ENCODE results near the gene IQSEC1. TPM values are rescaled to one million over a fixed set of nuclear protein-coding genes. Genes with fewer than 3 reads are reported as not detected.

The IQSEC1 gene
- total RNA-seq, 2 experiments from 2014 or later = 36.8 to 40.4 TPM

DNA sequence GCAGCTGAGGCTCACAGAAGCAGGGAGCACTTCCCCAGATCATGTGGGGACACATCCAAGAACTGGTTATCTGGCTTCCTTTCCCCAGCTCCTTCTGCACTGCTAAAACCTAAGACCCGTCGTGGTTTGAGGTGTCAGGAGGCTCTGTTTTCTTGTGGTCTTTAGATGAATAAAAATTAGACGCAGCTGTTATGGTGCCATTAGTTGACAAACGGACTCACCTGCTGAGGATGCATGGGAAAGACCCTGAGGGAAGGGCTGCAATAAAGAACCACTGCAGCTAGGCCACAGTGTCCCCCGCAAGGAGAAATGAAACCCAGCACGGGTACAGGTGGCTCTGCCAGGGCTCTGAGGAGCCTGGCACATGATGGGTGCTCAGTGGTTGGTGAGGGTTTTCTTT lies 99.4 kb downstream of the IQSEC1 start:
- no peak for ATAC-seq

GRCh38 chr3:12972781-12973702 lies 100.2 kb downstream of the IQSEC1 start:
- no peaks in the 10 kb centered on the region for H3K9me3 Mint-ChIP-seq (ENCODE audit: low read depth)
- no peak overlapping the region for H3K4me3 Mint-ChIP-seq
- CTCF ChIA-PET = interaction anchor here (0.7 to 4.4 kb wide), 2 partner anchors 10 to 133 kb away, joined by 3 to 23 read pairs; no protein-coding TSS in a partner anchor
- ATAC-seq = no peak
- peaks cover 13% of the 10 kb centered on the region for H3K4me1 Mint-ChIP-seq
- no peak overlapping the region for H3K27ac Mint-ChIP-seq
- DNase-seq = no peak
- POLR2A ChIA-PET = no interaction called here
- H3K27me3 Mint-ChIP-seq = no peaks in the 10 kb centered on the region
- intact Hi-C loops (cut with DNase I, micrococcal nuclease) = no loop called here
- H3K36me3 Mint-ChIP-seq (ENCODE audit: low read depth) = peaks cover 2% of the 10 kb centered on the region

More for the DNA sequence above, 99.4 kb downstream of the IQSEC1 start:
- Mint-ChIP-seq H3K36me3 (ENCODE audit: low read depth) (peaks cover 2% of the 10 kb centered on the region), H3K4me3 (no peak overlapping the region), H3K4me1 (peaks cover 6% of the 10 kb centered on the region), H3K27me3 (no peaks in the 10 kb centered on the region), H3K27ac (no peak overlapping the region), H3K9me3 (ENCODE audit: low read depth) (no peaks in the 10 kb centered on the region)
- intact Hi-C loops (cut with DNase I, micrococcal nuclease) = no loop called here
- no peak for DNase-seq
- ChIA-PET CTCF (interaction anchor here (4.4 kb wide), 1 partner anchor 9 kb away, joined by 23 read pairs; no protein-coding TSS in a partner anchor), POLR2A (no interaction called here)

- no peak overlapping the region for H3K4me3 Mint-ChIP-seq
- intact Hi-C loops (cut with DNase I, micrococcal nuclease) = no loop called here
- ChIA-PET POLR2A (no interaction called here), CTCF (interaction anchor here (4.4 kb wide), 1 partner anchor 11 kb away, joined by 23 read pairs; no protein-coding TSS in a partner anchor)
- no peak overlapping the region for H3K27ac Mint-ChIP-seq
- H3K4me1 Mint-ChIP-seq = peaks cover 17% of the 10 kb centered on the region
- H3K9me3 Mint-ChIP-seq (ENCODE audit: low read depth) = no peaks in the 10 kb centered on the region
- DNase-seq (no peak), ATAC-seq (no peak)
- H3K36me3 Mint-ChIP-seq (ENCODE audit: low read depth) = peaks cover 2% of the 10 kb centered on the region
- no peaks in the 10 kb centered on the region for H3K27me3 Mint-ChIP-seq
Measured at GRCh38 chr3:12972043-12972442, 101.2 kb downstream of the IQSEC1 start.

DNA sequence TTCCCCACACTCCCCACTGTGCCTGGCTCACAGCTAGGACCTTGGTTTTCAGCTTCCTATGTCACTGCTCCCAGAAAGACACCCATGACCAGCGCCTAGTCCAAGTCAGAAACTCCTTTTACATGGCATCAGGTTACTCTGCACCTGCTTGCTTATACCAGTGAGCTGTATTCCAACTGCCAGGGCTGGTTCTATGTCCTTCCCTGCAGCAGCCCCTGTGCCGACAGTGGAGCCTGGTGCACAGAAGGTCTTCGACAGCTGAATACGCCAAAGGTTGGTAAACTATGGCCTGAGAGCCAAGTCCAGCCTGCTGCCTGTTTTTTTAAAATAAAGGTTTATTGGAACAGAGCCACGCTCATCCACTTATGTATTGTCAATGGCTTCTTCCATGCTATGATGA lies 102.5 kb downstream of the IQSEC1 start:
- Mint-ChIP-seq H3K4me3 (no peak overlapping the region), H3K27ac (no peak overlapping the region), H3K27me3 (no peaks in the 10 kb centered on the region), H3K36me3 (ENCODE audit: low read depth) (peaks cover 2% of the 10 kb centered on the region), H3K4me1 (peaks cover 30% of the 10 kb centered on the region), H3K9me3 (ENCODE audit: low read depth) (no peaks in the 10 kb centered on the region)
- DNase-seq (no peak), ATAC-seq (no peak)
- ChIA-PET POLR2A (interaction anchor here (0.6 to 1.2 kb wide), 2 partner anchors 88 to 1655 kb away, joined by 3 to 6 read pairs; no protein-coding TSS in a partner anchor), CTCF (interaction anchor here (1.3 to 3.3 kb wide), 2 partner anchors 13 to 23 kb away, joined by 6 to 13 read pairs; no protein-coding TSS in a partner anchor)
- intact Hi-C loops (cut with DNase I, micrococcal nuclease) = no loop called here

DNA sequence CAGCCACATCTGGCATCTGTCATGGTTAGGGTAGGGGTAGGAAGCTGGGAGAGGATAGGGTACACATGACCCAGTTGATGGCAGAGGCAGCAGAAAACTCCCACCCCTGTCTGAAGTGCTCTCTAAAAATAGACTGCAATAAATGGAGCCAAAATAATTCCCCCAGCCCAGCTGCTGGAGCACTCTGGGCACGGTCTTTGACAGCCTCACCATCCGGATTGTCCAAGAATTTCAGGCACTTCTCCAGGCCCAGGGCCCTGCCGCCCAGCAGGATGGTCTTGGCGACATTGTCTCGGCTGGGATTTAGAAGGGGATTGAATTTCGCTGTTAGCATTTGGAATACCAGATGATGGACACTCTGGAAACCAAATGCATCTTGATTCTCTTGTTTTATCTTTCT lies 103.7 kb downstream of the IQSEC1 start:
- Mint-ChIP-seq H3K4me3 (no peak overlapping the region), H3K4me1 (peaks cover 42% of the 10 kb centered on the region), H3K27me3 (no peaks in the 10 kb centered on the region), H3K36me3 (ENCODE audit: low read depth) (peaks cover under 1% of the 10 kb centered on the region), H3K27ac (no peak overlapping the region), H3K9me3 (ENCODE audit: low read depth) (no peaks in the 10 kb centered on the region)
- POLR2A ChIA-PET = no interaction called here
- DNase-seq (no peak), ATAC-seq (no peak)
- CTCF ChIA-PET = interaction anchor here (0.9 to 3.3 kb wide), 3 partner anchors 14 to 43 kb away, joined by 4 to 13 read pairs (median 4); no protein-coding TSS in a partner anchor
- intact Hi-C loops (cut with DNase I, micrococcal nuclease) = loop anchor here (5.0 to 10.0 kb wide), 2 partner anchors 43 to 415 kb away; partner anchors contain the start of gene MKRN2 (in 1 of the 2)

DNA sequence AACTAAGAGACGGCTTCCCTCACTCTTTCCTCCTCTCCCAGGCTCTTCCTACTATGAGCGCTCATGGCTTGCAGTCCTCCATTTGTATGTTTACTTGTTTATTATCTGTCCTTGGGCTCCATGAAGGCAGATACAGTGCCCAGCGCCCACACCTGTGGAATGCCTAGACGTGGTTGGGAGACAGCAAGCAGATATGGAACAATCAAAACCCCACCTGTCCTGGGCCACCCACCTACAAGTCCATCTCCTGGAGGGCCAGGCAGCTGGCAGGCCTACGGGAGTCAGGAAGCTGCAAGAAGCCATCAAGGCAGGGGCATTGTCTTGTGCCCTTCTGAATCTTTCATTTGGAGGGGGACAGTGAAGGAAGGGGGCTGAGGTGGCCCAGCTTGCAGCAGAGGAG lies 104.7 kb downstream of the IQSEC1 start:
- ChIA-PET CTCF (interaction anchor here (0.9 to 3.3 kb wide), 2 partner anchors 15 to 27 kb away, joined by 4 to 13 read pairs; no protein-coding TSS in a partner anchor), POLR2A (no interaction called here)
- intact Hi-C loops (cut with DNase I, micrococcal nuclease) = loop anchor here (1.0 to 10.0 kb wide), 4 partner anchors 44 to 414 kb away; partner anchors contain the start of genes MKRN2 (in 1 of the 2) and RAF1 (in 1 of the 2)

DNA sequence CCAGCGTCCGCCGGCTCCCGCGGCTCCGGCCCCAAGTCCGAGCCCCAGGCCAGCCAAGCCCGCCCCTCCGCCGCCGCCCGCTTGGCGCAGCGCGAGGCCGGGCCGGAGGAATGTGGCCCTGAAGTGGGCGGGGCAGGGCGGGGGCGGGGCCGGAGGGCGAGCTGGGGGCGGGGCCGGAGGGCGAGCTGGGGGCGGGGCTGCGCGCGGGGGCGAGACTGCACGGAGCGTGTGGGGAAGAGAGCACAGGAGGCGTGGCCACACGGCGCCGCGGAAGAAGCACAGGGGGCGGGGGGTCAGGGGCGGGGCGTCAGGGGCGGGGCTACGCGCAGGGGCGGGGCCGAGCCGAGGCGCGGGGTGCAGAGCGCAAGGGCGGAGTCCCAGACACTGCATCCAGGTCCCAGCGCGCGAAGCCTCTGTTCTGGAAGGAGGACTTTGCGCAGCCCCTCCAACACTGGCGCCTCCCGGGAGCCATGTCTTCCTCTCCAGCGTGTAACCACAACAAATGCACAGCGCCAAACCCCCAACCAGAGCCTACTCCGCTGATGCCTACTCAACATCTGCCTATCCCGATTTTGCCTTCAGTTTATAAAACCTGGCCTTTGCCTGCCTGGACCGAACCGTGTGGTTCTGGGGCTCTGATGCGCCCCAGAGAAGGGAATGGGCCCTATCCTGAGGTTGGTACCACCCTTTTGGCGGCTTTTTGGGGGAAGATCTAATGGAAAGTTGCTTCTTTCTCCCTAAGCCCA lies 105.5 kb downstream of the IQSEC1 start:
- H3K27ac Mint-ChIP-seq = peak overlapping the region; percentile 52
- intact Hi-C loops (cut with DNase I, micrococcal nuclease) = loop anchor here (1.0 to 10.0 kb wide), 13 partner anchors 18 to 513 kb away; partner anchors contain the start of genes HDAC11 (in 1 of the 2), MKRN2 (in 1 of the 2), RAF1 (in 1 of the 2) and RPL32 (in 1 of the 2)
- no peaks in the 10 kb centered on the region for H3K9me3 Mint-ChIP-seq (ENCODE audit: low read depth)
- CTCF ChIA-PET = interaction anchor here (0.9 to 3.3 kb wide), 4 partner anchors 16 to 158 kb away, joined by 3 to 13 read pairs (median 4); partner anchors contain the start of gene RPL32
- H3K36me3 Mint-ChIP-seq (ENCODE audit: low read depth) = no peaks in the 10 kb centered on the region
- peaks cover 59% of the 10 kb centered on the region for H3K4me1 Mint-ChIP-seq
- ATAC-seq (peak; percentile 86), DNase-seq (peak; percentile 95)
- peak overlapping the region; percentile 66 for H3K4me3 Mint-ChIP-seq
- POLR2A ChIA-PET = interaction anchor here (0.9 to 1.0 kb wide), 2 partner anchors 18 to 44 kb away, joined by 3 to 7 read pairs; no protein-coding TSS in a partner anchor
- H3K27me3 Mint-ChIP-seq = no peaks in the 10 kb centered on the region

More for the DNA sequence above, 104.7 kb downstream of the IQSEC1 start:
- DNase-seq = no peak
- Mint-ChIP-seq H3K36me3 (ENCODE audit: low read depth) (no peaks in the 10 kb centered on the region), H3K27ac (no peak overlapping the region), H3K27me3 (no peaks in the 10 kb centered on the region), H3K4me3 (no peak overlapping the region), H3K4me1 (peaks cover 52% of the 10 kb centered on the region), H3K9me3 (ENCODE audit: low read depth) (no peaks in the 10 kb centered on the region)
- no peak for ATAC-seq

DNA sequence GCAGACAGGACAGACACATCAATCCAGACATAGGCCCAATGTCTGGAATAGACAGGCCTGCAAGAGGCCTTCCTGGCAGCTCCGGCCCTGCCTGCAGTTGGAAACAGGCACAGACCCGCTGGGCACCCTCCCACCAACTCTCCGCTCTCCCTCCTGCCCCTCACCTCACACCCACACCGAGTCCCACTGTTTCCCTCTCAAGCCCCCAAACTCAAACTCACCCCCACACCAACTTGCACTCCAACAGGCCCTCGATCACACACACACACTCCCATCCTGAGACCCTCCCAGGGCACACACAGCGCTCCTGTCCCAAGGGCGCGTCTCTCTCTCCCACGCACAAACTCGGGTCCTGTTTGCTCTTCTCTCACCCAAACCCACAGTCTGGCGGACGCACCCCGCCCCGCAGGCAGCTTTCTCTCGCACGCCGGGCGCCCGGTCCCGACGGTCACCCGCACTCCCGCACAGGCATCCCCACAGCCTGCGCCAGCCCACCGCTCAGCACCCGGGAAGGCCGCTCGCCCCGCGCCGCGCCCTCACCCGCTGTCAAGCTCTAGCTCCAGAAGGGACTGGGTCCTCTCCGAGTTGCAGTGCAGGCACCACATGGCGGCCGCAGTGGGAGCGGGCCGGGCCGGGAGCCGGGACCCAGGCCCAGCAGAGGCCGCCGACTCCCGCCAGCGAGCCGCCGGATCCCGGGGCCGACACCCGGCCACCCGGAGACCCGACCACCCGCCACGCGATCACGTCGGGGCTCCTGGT lies 106.2 kb downstream of the IQSEC1 start:
- H3K4me1 Mint-ChIP-seq = peaks cover 67% of the 10 kb centered on the region
- no peak overlapping the region for H3K27ac Mint-ChIP-seq
- H3K27me3 Mint-ChIP-seq = no peaks in the 10 kb centered on the region
- H3K9me3 Mint-ChIP-seq (ENCODE audit: low read depth) = no peaks in the 10 kb centered on the region
- intact Hi-C loops (cut with DNase I, micrococcal nuclease) = loop anchor here (1.0 to 10.0 kb wide), 11 partner anchors 18 to 514 kb away; partner anchors contain the start of genes HDAC11 (in 1 of the 2), MKRN2 (in 1 of the 2) and RPL32 (in 1 of the 2)
- CTCF ChIA-PET = interaction anchor here (0.6 to 1.4 kb wide), 6 partner anchors 13 to 157 kb away, joined by 3 to 4 read pairs (median 3); partner anchors contain the start of gene RPL32
- ATAC-seq (peak; percentile 11), DNase-seq (peak; percentile 43)
- peaks cover 6% of the 10 kb centered on the region for H3K36me3 Mint-ChIP-seq (ENCODE audit: low read depth)
- peak overlapping the region; percentile 74 for H3K4me3 Mint-ChIP-seq
- POLR2A ChIA-PET = interaction anchor here (0.7 to 1.0 kb wide), 3 partner anchors 17 to 779 kb away, joined by 3 to 7 read pairs (median 3); no protein-coding TSS in a partner anchor

DNA sequence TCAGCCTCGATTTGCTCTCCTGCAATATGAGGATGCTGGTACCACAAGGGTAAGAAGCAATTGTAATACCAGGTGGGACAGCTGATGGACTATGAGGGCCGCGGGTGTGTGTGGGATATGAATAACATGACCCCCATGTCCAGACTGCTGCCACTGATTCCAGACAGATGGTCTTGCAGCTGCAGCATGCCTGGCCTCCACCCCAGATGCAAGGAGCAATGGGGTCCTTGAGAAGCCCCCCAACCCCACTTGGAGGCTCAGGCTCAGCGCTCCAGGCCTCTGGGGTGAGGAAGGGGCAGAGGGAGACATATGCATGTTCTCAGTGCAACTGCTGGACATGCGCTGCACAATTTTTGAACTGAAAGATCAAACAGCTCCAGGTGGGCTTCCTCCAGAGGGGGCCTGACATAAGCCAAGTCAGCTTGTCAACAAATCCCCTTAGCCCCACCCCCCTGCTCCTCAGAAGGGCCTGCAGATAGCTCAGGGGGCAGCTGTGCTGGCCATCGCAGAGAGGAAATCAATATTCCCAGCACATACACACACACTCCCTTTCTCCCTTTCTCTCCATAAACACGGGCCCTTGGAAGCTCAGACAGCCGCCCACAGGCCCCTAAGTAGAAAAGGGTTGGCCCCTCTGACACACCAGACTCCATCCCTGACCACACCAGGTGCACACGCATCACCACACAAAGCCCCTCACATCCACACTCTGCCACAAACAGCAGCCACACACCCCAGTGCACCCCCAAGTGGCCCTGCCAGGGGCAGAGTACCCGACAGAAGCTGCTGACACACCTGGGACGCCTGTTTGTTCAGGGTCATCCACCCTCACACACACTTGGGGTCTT lies 107.0 kb downstream of the IQSEC1 start:
- Mint-ChIP-seq H3K4me3 (peak overlapping the region; percentile 74), H3K27me3 (no peaks in the 10 kb centered on the region), H3K4me1 (peaks cover 75% of the 10 kb centered on the region), H3K36me3 (ENCODE audit: low read depth) (peaks cover 9% of the 10 kb centered on the region), H3K9me3 (ENCODE audit: low read depth) (no peaks in the 10 kb centered on the region), H3K27ac (no peak overlapping the region)
- ATAC-seq = no peak
- CTCF ChIA-PET = interaction anchor here (0.6 to 1.4 kb wide), 4 partner anchors 13 to 124 kb away, joined by 3 to 4 read pairs (median 3); no protein-coding TSS in a partner anchor
- intact Hi-C loops (cut with DNase I, micrococcal nuclease) = loop anchor here (2.0 to 10.0 kb wide), 3 partner anchors 46 to 515 kb away; partner anchors contain the start of genes HDAC11 (in 1 of the 2) and MKRN2 (in 1 of the 2)
- peak; percentile 24 for DNase-seq
- POLR2A ChIA-PET = interaction anchor here (0.6 kb wide), 1 partner anchor 420 kb away, joined by 3 read pairs; no protein-coding TSS in a partner anchor

All from activated CD4-positive, alpha-beta T cell treated with anti-CD3 and anti-CD28 coated beads for 36 hours (primary cell).